ENCODE measurements around the gene PTPRF. TPM values are rescaled to one million over a fixed set of nuclear protein-coding genes. Genes with fewer than 3 reads are reported as not detected.

Gene PTPRF
- total RNA-seq, 1 donor from 2014 or later = 10.4 TPM

- H3K36me3 ChIP-seq (ENCODE audit: control insufficient read depth in 3 of 3, insufficient read depth in 3 of 3, low read length in 3 of 3) = no peaks in the 10 kb centered on the region
- H3K27ac ChIP-seq (ENCODE audit: low read depth, low read length) = no peak overlapping the region
- no peak overlapping the region for H3K9ac ChIP-seq (ENCODE audit: low read depth in 1 of 3, low read length in 3 of 3)
- H3K4me3 ChIP-seq (ENCODE audit: low read length in 3 of 3) = no peak overlapping the region
- no peaks in the 10 kb centered on the region for H3K9me3 ChIP-seq (ENCODE audit: control insufficient read depth in 3 of 3, low read length in 3 of 3)
- H3K27me3 ChIP-seq (ENCODE audit: control insufficient read depth in 3 of 3, insufficient read depth in 3 of 3, low read length in 3 of 3) = no peaks in the 10 kb centered on the region
- H3K4me1 ChIP-seq (ENCODE audit: control insufficient read depth in 3 of 3, insufficient read depth in 3 of 3, low read length in 3 of 3) = peaks cover 3 to 4% (median 3%) of the 10 kb centered on the region in 3 donors
Measured at GRCh38 chr1:43536196-43536863, 5.6 kb downstream of the PTPRF start.

GRCh38 chr1:43536864-43537358, 6.2 kb downstream of the PTPRF start:
- H3K27ac ChIP-seq (ENCODE audit: low read depth, low read length) = no peak overlapping the region
- H3K9ac ChIP-seq (ENCODE audit: low read depth in 1 of 3, low read length in 3 of 3) = no peak overlapping the region
- H3K27me3 ChIP-seq (ENCODE audit: control insufficient read depth in 3 of 3, insufficient read depth in 3 of 3, low read length in 3 of 3) = no peaks in the 10 kb centered on the region
- H3K4me1 ChIP-seq (ENCODE audit: control insufficient read depth in 3 of 3, insufficient read depth in 3 of 3, low read length in 3 of 3) = peaks cover 3 to 7% (median 3%) of the 10 kb centered on the region in 3 donors
- H3K36me3 ChIP-seq (ENCODE audit: control insufficient read depth in 3 of 3, insufficient read depth in 3 of 3, low read length in 3 of 3) = no peaks in the 10 kb centered on the region
- H3K4me3 ChIP-seq (ENCODE audit: low read length in 3 of 3) = no peak overlapping the region
- H3K9me3 ChIP-seq (ENCODE audit: control insufficient read depth in 3 of 3, low read length in 3 of 3) = no peaks in the 10 kb centered on the region

DNA sequence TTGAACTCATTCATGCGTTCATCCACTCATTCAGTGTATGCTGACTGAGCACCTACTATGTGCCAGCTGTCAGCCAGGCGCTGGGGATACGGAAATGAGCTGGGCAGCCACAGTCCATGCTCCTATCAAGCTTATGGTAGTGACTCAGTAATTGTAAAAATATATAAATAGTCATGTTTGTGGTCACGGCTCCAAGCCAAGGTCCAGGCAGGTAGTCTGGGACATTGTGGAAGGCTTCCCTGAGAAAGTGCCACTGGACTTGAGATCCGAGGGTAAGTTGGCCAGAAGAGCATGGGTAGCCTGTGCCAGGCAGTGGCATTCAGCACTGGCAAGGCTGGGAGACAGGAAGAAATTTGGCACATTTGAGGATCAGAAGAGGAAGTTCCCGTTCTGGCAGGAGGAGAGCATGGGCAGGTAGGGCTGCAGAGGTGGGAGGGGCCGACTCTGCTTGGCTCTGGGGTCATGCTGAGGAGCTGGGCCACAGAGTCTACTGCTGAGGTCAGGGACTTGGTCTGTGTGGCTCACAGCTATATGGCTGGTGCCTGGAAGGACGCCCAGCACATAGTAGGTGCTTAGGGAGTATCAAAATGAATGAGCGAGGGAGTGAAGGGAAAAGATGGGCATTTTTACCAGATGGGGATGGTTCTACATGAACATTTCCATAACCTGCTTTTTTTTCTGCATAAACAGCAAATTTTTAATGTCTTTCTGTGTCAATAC, 6.9 kb downstream of the PTPRF start:
- Histone ChIP-seq H3K4me3 (ENCODE audit: low read length in 3 of 3) (no peak overlapping the region), H3K36me3 (ENCODE audit: control insufficient read depth in 3 of 3, insufficient read depth in 3 of 3, low read length in 3 of 3) (no peaks in the 10 kb centered on the region), H3K4me1 (ENCODE audit: control insufficient read depth in 3 of 3, insufficient read depth in 3 of 3, low read length in 3 of 3) (peaks cover 8 to 14% (median 9%) of the 10 kb centered on the region in 3 donors), H3K9me3 (ENCODE audit: control insufficient read depth in 3 of 3, low read length in 3 of 3) (no peaks in the 10 kb centered on the region), H3K27ac (ENCODE audit: low read depth, low read length) (no peak overlapping the region), H3K27me3 (ENCODE audit: control insufficient read depth in 3 of 3, insufficient read depth in 3 of 3, low read length in 3 of 3) (no peaks in the 10 kb centered on the region), H3K9ac (ENCODE audit: low read depth in 1 of 3, low read length in 3 of 3) (no peak overlapping the region)

GRCh38 chr1:43538143-43538487, 7.4 kb downstream of the PTPRF start:
- no peak overlapping the region for H3K4me3 ChIP-seq (ENCODE audit: low read length in 3 of 3)
- H3K9ac ChIP-seq (ENCODE audit: low read depth in 1 of 3, low read length in 3 of 3) = no peak overlapping the region

DNA sequence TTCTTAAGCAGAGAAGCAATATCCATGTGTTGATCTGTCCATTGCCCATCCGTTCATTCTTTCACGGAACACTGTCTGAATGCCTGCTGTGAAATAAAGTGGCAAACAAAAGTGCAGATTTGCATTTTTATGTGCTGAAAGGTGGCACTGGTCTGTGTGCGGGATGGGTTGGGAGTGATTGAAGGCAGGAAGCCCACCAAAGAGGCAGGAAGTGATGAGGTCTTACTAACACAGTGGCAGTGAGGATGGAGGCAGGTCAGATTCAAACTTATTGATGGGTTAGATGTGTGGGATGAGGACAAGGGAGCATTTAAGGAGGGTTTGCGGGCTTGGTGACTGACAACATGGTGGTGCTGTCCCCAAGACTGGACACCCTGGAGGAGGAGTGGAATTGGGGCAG, 8.3 kb downstream of the PTPRF start:
- Histone ChIP-seq H3K4me1 (ENCODE audit: control insufficient read depth in 3 of 3, insufficient read depth in 3 of 3, low read length in 3 of 3) (peaks cover 10 to 20% (median 14%) of the 10 kb centered on the region in 3 donors), H3K9ac (ENCODE audit: low read depth in 1 of 3, low read length in 3 of 3) (no peak overlapping the region), H3K9me3 (ENCODE audit: control insufficient read depth in 3 of 3, low read length in 3 of 3) (no peaks in the 10 kb centered on the region), H3K27me3 (ENCODE audit: control insufficient read depth in 3 of 3, insufficient read depth in 3 of 3, low read length in 3 of 3) (no peaks in the 10 kb centered on the region), H3K4me3 (ENCODE audit: low read length in 3 of 3) (no peak overlapping the region), H3K27ac (ENCODE audit: low read depth, low read length) (no peak overlapping the region), H3K36me3 (ENCODE audit: control insufficient read depth in 3 of 3, insufficient read depth in 3 of 3, low read length in 3 of 3) (no peaks in the 10 kb centered on the region)

More at GRCh38 chr1:43538143-43538487, 7.4 kb downstream of the PTPRF start:
- Histone ChIP-seq H3K4me1 (ENCODE audit: control insufficient read depth in 3 of 3, insufficient read depth in 3 of 3, low read length in 3 of 3) (peaks cover 10 to 19% (median 14%) of the 10 kb centered on the region in 3 donors), H3K36me3 (ENCODE audit: control insufficient read depth in 3 of 3, insufficient read depth in 3 of 3, low read length in 3 of 3) (no peaks in the 10 kb centered on the region), H3K27ac (ENCODE audit: low read depth, low read length) (no peak overlapping the region), H3K9me3 (ENCODE audit: control insufficient read depth in 3 of 3, low read length in 3 of 3) (no peaks in the 10 kb centered on the region), H3K27me3 (ENCODE audit: control insufficient read depth in 3 of 3, insufficient read depth in 3 of 3, low read length in 3 of 3) (no peaks in the 10 kb centered on the region)

DNA sequence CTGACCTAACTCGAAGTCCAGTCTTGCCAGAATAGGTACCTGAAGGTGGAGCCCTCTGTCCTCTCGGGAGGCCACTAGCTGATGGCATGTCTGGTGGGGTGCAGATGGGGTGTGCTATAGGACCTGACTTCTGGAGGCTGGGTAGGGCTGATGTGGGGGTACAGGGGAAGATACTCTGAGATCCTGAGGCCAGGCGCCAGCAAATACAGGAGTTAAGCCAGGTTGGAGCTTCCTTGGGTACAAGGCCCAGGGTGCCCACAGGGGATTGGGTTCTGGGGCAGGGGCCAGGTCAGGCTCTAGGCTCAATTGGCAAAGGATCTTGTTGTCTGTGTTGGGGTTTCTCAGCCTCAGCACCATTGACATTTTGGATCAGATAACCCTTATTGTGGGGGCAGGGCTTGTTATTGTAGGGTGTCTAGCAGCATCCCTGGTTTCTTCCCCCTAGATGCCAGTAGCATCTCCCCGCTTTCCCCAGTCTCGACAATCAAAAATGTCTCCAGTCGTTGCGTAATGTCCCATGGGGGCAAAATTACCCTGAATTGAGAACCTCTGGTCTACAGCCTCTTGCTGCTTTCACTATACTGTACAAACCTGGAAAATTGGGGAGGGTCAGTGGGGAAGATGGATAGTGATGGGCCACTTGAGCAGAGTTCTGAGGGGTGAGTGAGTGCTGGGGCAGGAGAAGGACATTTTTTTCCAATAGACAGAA, 9.2 kb downstream of the PTPRF start:
- no peaks in the 10 kb centered on the region for H3K9me3 ChIP-seq (ENCODE audit: control insufficient read depth in 3 of 3, low read length in 3 of 3)
- no peak overlapping the region for H3K4me3 ChIP-seq (ENCODE audit: low read length in 3 of 3)
- H3K9ac ChIP-seq (ENCODE audit: low read depth in 1 of 3, low read length in 3 of 3) = peak overlapping the region in 1 of 3 donors; percentile 16
- H3K4me1 ChIP-seq (ENCODE audit: control insufficient read depth in 3 of 3, insufficient read depth in 3 of 3, low read length in 3 of 3) = peaks cover 10 to 20% (median 14%) of the 10 kb centered on the region in 3 donors
- no peaks in the 10 kb centered on the region for H3K27me3 ChIP-seq (ENCODE audit: control insufficient read depth in 3 of 3, insufficient read depth in 3 of 3, low read length in 3 of 3)
- H3K36me3 ChIP-seq (ENCODE audit: control insufficient read depth in 3 of 3, insufficient read depth in 3 of 3, low read length in 3 of 3) = no peaks in the 10 kb centered on the region
- no peak overlapping the region for H3K27ac ChIP-seq (ENCODE audit: low read depth, low read length)

GRCh38 chr1:43540653-43541071, 10.0 kb downstream of the PTPRF start:
- Histone ChIP-seq H3K9me3 (ENCODE audit: control insufficient read depth in 3 of 3, low read length in 3 of 3) (no peaks in the 10 kb centered on the region), H3K27ac (ENCODE audit: low read depth, low read length) (no peak overlapping the region), H3K4me3 (ENCODE audit: low read length in 3 of 3) (no peak overlapping the region), H3K4me1 (ENCODE audit: control insufficient read depth in 3 of 3, insufficient read depth in 3 of 3, low read length in 3 of 3) (peaks cover 10 to 20% (median 14%) of the 10 kb centered on the region in 3 donors), H3K36me3 (ENCODE audit: control insufficient read depth in 3 of 3, insufficient read depth in 3 of 3, low read length in 3 of 3) (no peaks in the 10 kb centered on the region), H3K27me3 (ENCODE audit: control insufficient read depth in 3 of 3, insufficient read depth in 3 of 3, low read length in 3 of 3) (no peaks in the 10 kb centered on the region), H3K9ac (ENCODE audit: low read depth in 1 of 3, low read length in 3 of 3) (no peak overlapping the region)

GRCh38 chr1:43541141-43541540, 10.5 kb downstream of the PTPRF start:
- H3K27me3 ChIP-seq (ENCODE audit: control insufficient read depth in 3 of 3, insufficient read depth in 3 of 3, low read length in 3 of 3) = no peaks in the 10 kb centered on the region
- no peaks in the 10 kb centered on the region for H3K36me3 ChIP-seq (ENCODE audit: control insufficient read depth in 3 of 3, insufficient read depth in 3 of 3, low read length in 3 of 3)
- no peak overlapping the region for H3K4me3 ChIP-seq (ENCODE audit: low read length in 3 of 3)
- no peak overlapping the region for H3K9ac ChIP-seq (ENCODE audit: low read depth in 1 of 3, low read length in 3 of 3)
- peaks cover 10 to 20% (median 14%) of the 10 kb centered on the region in 3 donors for H3K4me1 ChIP-seq (ENCODE audit: control insufficient read depth in 3 of 3, insufficient read depth in 3 of 3, low read length in 3 of 3)
- no peaks in the 10 kb centered on the region for H3K9me3 ChIP-seq (ENCODE audit: control insufficient read depth in 3 of 3, low read length in 3 of 3)
- H3K27ac ChIP-seq (ENCODE audit: low read depth, low read length) = peak overlapping the region; percentile 59

- no peaks in the 10 kb centered on the region for H3K9me3 ChIP-seq (ENCODE audit: control insufficient read depth in 3 of 3, low read length in 3 of 3)
- H3K27ac ChIP-seq (ENCODE audit: low read depth, low read length) = peak overlapping the region; percentile 59
- H3K4me3 ChIP-seq (ENCODE audit: low read length in 3 of 3) = no peak overlapping the region
- peak overlapping the region in 2 of 3 donors; percentile 27 to 66 for H3K9ac ChIP-seq (ENCODE audit: low read depth in 1 of 3, low read length in 3 of 3)
- H3K4me1 ChIP-seq (ENCODE audit: control insufficient read depth in 3 of 3, insufficient read depth in 3 of 3, low read length in 3 of 3) = peaks cover 10 to 20% (median 14%) of the 10 kb centered on the region in 3 donors
- no peaks in the 10 kb centered on the region for H3K36me3 ChIP-seq (ENCODE audit: control insufficient read depth in 3 of 3, insufficient read depth in 3 of 3, low read length in 3 of 3)
- no peaks in the 10 kb centered on the region for H3K27me3 ChIP-seq (ENCODE audit: control insufficient read depth in 3 of 3, insufficient read depth in 3 of 3, low read length in 3 of 3)
Measured at GRCh38 chr1:43541721-43542401, 11.2 kb downstream of the PTPRF start.
